GM18499 (cell line): ENCODE measurements around the gene TIAM1.
"Not testable (repeated sequence)": the region's sequence is repeated elsewhere in the genome, so short reads cannot be mapped to it uniquely, and the experiment has no call there.

Experiments used
- ATAC-seq: cut with Tn5 transposase; IDR thresholded peaks from one replicate; pipeline ENCODE4 v1.9.1; 2021; ENCODE audit warnings: moderate number of reproducible peaks; ENCODE audit not compliant: insufficient read depth, unreplicated experiment

Gene TIAM1

GRCh38 chr21:31258073-31258472 lies 86.0 kb downstream of the TIAM1 start:
- ATAC-seq, result no peak

GRCh38 chr21:31257265-31257664 lies 86.8 kb downstream of the TIAM1 start:
- no peak for ATAC-seq

- no peak for ATAC-seq
Measured at GRCh38 chr21:31255896-31256295, 88.2 kb downstream of the TIAM1 start.

DNA sequence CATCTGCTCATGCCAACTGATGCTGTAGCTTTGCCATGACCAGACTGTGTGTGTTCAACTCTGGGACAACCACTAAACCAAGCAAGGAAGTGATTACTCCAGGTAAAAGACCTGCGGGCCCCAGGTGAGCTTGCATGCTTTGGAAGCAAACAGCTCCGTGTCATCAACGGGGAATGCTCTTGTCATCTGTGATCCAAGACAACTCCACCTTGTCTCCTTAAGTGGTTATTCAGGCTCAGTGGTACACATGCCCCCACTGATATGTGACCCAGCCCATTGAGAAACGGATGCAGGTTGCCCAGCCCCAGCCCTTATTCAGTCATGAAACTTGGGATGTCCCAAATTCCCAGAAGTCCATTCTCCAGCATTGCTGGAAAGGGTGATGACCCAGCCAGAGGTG lies 89.0 kb downstream of the TIAM1 start:
- ATAC-seq, result no peak

- ATAC-seq, result no peak
Measured at GRCh38 chr21:31254131-31254530, 89.9 kb downstream of the TIAM1 start.

- no peak for ATAC-seq
Measured at GRCh38 chr21:31253684-31254083, 90.4 kb downstream of the TIAM1 start.

GRCh38 chr21:31252611-31253010 lies 91.5 kb downstream of the TIAM1 start:
- no peak for ATAC-seq

- ATAC-seq, result no peak
Measured at GRCh38 chr21:31252091-31252490, 92.0 kb downstream of the TIAM1 start.

GRCh38 chr21:31251686-31252085 lies 92.4 kb downstream of the TIAM1 start:
- ATAC-seq, result no peak

GRCh38 chr21:31248598-31248997 lies 95.5 kb downstream of the TIAM1 start:
- no peak for ATAC-seq

DNA sequence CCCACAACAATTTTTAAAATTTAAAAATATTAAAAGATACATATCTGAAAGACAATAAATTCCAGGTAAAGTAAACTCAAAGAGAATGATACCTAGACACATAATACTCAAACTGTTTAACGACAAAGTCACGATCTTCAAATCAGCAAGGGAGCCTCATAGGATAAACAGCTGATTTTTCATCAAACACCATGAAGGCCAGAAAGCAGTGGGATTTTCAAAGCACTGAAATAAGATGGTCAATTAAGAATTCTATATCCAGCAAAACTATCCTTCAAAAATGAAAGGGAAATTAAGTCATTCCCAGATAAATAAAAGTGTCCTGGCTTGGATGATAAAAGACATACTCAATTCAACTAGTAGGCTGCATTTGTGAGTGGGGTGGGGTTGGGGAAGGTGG lies 100.5 kb downstream of the TIAM1 start:
- no peak for ATAC-seq

DNA sequence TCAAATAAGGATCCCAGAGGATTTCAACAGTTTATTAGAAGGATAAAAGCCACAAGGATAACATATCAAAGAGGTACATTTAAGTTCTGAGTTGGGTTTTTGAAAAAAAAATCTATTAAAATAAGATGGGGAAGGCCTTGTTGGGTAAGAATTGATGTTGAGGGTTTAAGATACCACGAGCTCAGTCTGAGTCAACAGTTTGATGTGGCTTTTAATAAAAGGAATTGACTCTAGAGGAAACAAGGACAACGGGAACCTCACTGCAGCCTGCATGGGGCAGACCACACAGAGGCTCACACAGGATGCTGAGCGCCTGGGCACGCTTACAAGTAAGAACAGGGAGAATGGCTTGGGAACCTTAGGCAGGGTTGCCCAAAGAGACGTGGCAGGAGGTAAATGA lies 107.5 kb downstream of the TIAM1 start:
- ATAC-seq, result no peak

- no peak for ATAC-seq
Measured at GRCh38 chr21:31235671-31236450, 108.2 kb downstream of the TIAM1 start.

DNA sequence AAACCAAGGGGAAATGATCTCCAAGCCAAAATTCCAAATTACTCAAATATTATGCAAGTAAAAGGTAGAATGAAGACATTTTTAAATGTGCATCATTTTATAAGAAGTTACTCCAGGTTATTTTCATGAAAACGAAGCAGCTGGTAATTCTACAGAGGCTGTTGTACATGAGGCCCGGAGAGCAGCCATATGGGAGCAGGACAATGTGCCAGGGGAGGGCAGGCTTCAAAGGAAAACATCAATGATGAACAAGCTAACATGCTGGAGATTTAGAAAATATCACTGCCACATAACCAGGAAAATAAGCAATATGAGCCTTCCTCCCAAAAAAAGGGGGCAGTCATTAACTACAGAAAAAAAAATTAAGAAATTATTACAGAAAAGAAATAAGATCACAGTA lies 109.1 kb downstream of the TIAM1 start:
- no peak for ATAC-seq

GRCh38 chr21:31233711-31234110 lies 110.3 kb downstream of the TIAM1 start:
- ATAC-seq, result no peak

DNA sequence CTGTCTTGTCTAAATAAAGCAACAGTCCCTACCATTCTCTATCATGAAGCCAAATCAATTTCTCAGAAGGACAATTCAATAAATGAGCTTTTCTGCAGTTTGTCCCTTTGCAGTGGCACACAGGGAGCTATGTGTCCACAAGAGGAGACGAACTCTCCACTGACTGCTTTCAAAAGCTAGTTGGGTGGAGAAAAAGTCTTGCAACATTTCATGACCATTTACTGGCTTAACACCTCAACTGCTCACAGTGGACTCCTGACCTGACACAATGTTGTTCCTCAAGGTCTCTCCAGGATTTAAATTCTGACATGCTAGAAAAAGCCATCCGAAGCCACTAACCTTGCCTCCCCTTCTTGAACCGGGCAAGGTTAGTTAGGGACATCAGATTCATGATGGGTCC lies 111.7 kb downstream of the TIAM1 start:
- no peak for ATAC-seq

- ATAC-seq, result no peak
Measured at GRCh38 chr21:31230937-31231336, 113.1 kb downstream of the TIAM1 start.

DNA sequence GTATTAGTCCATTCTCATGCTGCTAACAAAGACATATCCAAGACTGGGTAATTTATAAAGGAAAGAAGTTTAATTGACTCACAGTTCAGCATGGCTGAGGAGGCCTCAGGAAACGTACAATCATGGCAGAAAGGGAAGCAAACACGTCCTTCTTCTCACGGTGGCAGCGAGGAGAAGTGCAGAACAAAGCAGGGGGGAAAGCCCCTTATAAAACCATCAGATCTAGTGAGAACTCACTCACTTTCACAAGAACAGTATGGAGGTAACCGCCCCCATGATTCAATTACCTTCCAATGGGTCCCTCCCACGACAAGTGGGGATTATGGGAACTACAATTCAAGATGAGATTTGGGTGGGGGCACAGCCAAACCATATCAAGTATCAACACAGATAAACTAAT lies 115.3 kb downstream of the TIAM1 start:
- ATAC-seq, result not testable (repeated sequence)

- no peak for ATAC-seq
Measured at GRCh38 chr21:31225713-31226112, 118.3 kb downstream of the TIAM1 start.

DNA sequence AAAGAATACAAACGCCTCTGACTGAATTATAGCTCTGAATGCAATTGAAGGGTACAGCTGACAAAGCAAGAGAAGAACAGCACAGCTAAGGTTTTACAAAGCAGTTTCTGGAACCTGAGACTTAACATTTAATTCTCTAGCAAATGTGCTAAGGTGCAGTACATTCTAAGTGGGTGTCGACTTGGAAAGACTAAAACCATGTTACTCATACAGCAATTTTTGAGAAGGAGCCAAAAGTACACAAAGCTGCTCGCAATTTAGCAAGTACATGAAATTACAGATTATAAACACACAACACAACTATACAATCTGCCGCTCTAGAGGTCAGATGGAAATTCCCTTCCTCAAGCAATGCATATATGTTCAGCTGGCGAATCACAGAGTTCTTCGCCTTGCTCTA lies 121.9 kb downstream of the TIAM1 start:
- no peak for ATAC-seq

DNA sequence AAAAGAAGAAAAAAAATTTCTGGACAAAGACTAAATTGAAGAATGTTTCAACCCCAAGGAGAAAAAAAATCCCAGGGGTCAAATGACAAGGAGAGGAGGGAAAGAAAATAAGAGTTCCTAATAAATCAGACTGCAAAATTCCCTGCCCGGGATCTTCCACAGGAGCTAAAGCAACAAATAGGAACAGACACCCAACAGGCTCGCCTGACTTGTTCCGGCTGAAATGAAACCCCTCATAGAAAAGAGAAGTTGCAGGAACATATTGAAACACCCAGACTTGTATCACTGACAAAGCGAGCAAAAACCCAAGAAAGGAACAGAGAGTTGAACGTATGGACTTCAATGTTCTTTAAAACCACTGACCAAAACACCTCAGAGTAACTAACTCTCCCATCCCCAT lies 123.0 kb downstream of the TIAM1 start:
- no peak for ATAC-seq

DNA sequence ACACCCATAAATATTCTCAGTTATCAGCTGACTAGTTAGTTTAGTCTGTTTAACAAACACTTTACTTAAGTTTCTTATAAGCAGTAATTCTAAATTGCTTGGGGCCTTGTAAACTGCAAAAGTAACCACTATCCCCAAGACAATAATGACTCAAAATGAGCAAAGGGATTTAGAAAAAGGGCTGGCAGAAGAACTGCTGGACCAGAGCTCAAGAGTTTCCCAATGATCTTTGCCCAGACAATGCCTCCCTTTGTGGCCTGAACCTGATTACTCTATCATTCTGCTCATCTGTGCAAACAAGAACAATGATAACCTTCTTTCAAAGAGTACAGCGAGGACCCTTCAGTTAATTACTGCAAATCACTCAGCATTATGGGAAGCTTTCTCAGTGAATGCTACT lies 123.5 kb downstream of the TIAM1 start:
- ATAC-seq, result no peak
